Trophoblast cell (in vitro differentiated cells and primary cell): ENCODE data around the gene SLC9C1.

Source experiments
- DNase-seq, 2 donors: peaks; one replicate each; pipeline ENCODE4 v3.0.0-alpha.2; 2016
- H2AFZ ChIP-seq: 2 replicates; pipeline ENCODE4 v1.6.1; 2013; ENCODE audit warnings: low read length, moderate library complexity, mild to moderate bottlenecking; ENCODE audit not compliant: insufficient read depth, poor library complexity
- H2AK5ac ChIP-seq: 2 replicates; pipeline ENCODE4 v1.6.1; 2013; ENCODE audit warnings: mild to moderate bottlenecking, low read length
- H2BK120ac ChIP-seq: 2 replicates; pipeline ENCODE4 v1.6.1; 2013; ENCODE audit warnings: low read length, mild to moderate bottlenecking, moderate library complexity; ENCODE audit not compliant: insufficient read depth, poor library complexity
- H2BK12ac ChIP-seq: 2 replicates; pipeline ENCODE4 v1.6.1; 2013; ENCODE audit warnings: mild to moderate bottlenecking, low read length, moderate library complexity
- H2BK5ac ChIP-seq: 2 replicates; pipeline ENCODE4 v1.6.1; 2013; ENCODE audit warnings: low read length, low read depth, moderate library complexity, mild to moderate bottlenecking; ENCODE audit not compliant: poor library complexity
- H3K14ac ChIP-seq: 2 replicates; pipeline ENCODE4 v1.6.1; 2013; ENCODE audit warnings: mild to moderate bottlenecking, low read length
- H3K18ac ChIP-seq: 2 replicates; pipeline ENCODE4 v1.6.1; 2013; ENCODE audit warnings: mild to moderate bottlenecking, low read length
- H3K23ac ChIP-seq: 2 replicates; pipeline ENCODE4 v1.6.1; 2013; ENCODE audit warnings: low read length
- H3K27ac ChIP-seq: 2 replicates; pipeline ENCODE4 v1.5.1; 2013; ENCODE audit warnings: low read depth, mild to moderate bottlenecking, inconsistent platforms, low read length, moderate library complexity
- H3K27me3 ChIP-seq: 2 replicates; pipeline ENCODE4 v1.6.1; 2013; ENCODE audit warnings: inconsistent platforms, mild to moderate bottlenecking, low read length, moderate library complexity; ENCODE audit not compliant: insufficient read depth
- H3K36me3 ChIP-seq, 2 experiments: 1 replicate in 1 of 2; 2 replicates in 1 of 2; pipeline ENCODE4 v1.6.1; 2013; ENCODE audit warnings: low read length in 2 of 2, mild to moderate bottlenecking in 2 of 2, moderate library complexity in 1 of 2; ENCODE audit not compliant: insufficient read depth in 2 of 2, control insufficient read depth in 1 of 2
- H3K4ac ChIP-seq: 2 replicates; pipeline ENCODE4 v1.6.1; 2013; ENCODE audit warnings: low read depth, mild to moderate bottlenecking, low read length, moderate library complexity
- H3K4me1 ChIP-seq, 2 experiments: 1 replicate in 1 of 2; 2 replicates in 1 of 2; pipeline ENCODE4 v1.6.1; 2013; ENCODE audit warnings: low read length in 2 of 2, mild to moderate bottlenecking in 2 of 2, moderate library complexity in 1 of 2; ENCODE audit not compliant: insufficient read depth in 2 of 2, control insufficient read depth in 1 of 2
- H3K4me2 ChIP-seq: 2 replicates; pipeline ENCODE4 v1.6.1; 2013; ENCODE audit warnings: inconsistent platforms, mild to moderate bottlenecking, low read length, moderate library complexity
- H3K4me3 ChIP-seq: 2 replicates; pipeline ENCODE4 v1.5.1; 2013; ENCODE audit warnings: mild to moderate bottlenecking, low read depth, low read length, inconsistent platforms
- H3K79me1 ChIP-seq: one replicate; pipeline ENCODE4 v1.6.1; 2013; ENCODE audit warnings: low read length
- H3K79me2 ChIP-seq: 2 replicates; pipeline ENCODE4 v1.6.1; 2013; ENCODE audit warnings: low read length, mild to moderate bottlenecking; ENCODE audit not compliant: control insufficient read depth, insufficient read depth, poor library complexity
- H3K9ac ChIP-seq: 2 replicates; pipeline ENCODE4 v1.6.1; 2013; ENCODE audit warnings: mild to moderate bottlenecking, low read length
- H3K9me3 ChIP-seq: 2 replicates; pipeline ENCODE4 v1.6.1; 2013; ENCODE audit warnings: low read depth, mild to moderate bottlenecking, control low read depth, inconsistent platforms, low read length; ENCODE audit not compliant: insufficient read depth
- H4K12ac ChIP-seq: 2 replicates; pipeline ENCODE4 v1.6.1; 2013; ENCODE audit warnings: low read depth, mild to moderate bottlenecking, low read length, moderate library complexity
- H4K8ac ChIP-seq: 2 replicates; pipeline ENCODE4 v1.6.1; 2013; ENCODE audit warnings: low read depth, mild to moderate bottlenecking, low read length, moderate library complexity
- H4K91ac ChIP-seq: one replicate; pipeline ENCODE4 v1.6.1; 2013; ENCODE audit warnings: low read depth, mild to moderate bottlenecking, low read length, moderate library complexity
- WGBS: extraction: QIAGEN DNeasy Blood & Tissue Kit; methylation state at CpG from one replicate; pipeline ENCODE4 v1.1.7; 2013; ENCODE audit warnings: missing lambda C conversion rate; ENCODE audit not compliant: insufficient read length, insufficient coverage; ENCODE audit errors: extremely low coverage; 5-methylcytosine and 5-hydroxymethylcytosine counted together

SLC9C1 gene

GRCh38 chr3:112247350-112247749 lies 46.7 kb downstream of the SLC9C1 start:
- H3K4me3 ChIP-seq: no peak overlapping the region
- H3K27ac ChIP-seq: no peak overlapping the region
- H3K18ac ChIP-seq: no peak overlapping the region
- H4K8ac ChIP-seq: no peak overlapping the region
- no peak overlapping the region for H4K12ac ChIP-seq
- no peaks in the 10 kb centered on the region for H3K79me2 ChIP-seq
- H3K23ac ChIP-seq: no peak overlapping the region
- H2AK5ac ChIP-seq: no peak overlapping the region
- H2BK12ac ChIP-seq: no peak overlapping the region
- no peak overlapping the region for H2AFZ ChIP-seq
- H3K36me3 ChIP-seq: no peaks in the 10 kb centered on the region
- H3K9ac ChIP-seq: no peak overlapping the region
- no peak overlapping the region for H3K4ac ChIP-seq
- no peak overlapping the region for H2BK5ac ChIP-seq
- no peaks in the 10 kb centered on the region for H3K79me1 ChIP-seq
- no CpG with 5 or more reads among the region's 2 CpGs for WGBS
- DNase-seq: no peak
- peaks cover 3% of the 10 kb centered on the region for H3K9me3 ChIP-seq
- no peaks in the 10 kb centered on the region for H3K4me1 ChIP-seq
- H4K91ac ChIP-seq: no peak overlapping the region
- no peak overlapping the region for H3K14ac ChIP-seq
- no peak overlapping the region for H3K4me2 ChIP-seq
- H2BK120ac ChIP-seq: no peak overlapping the region
- H3K27me3 ChIP-seq: no peaks in the 10 kb centered on the region

- no peak overlapping the region for H3K27ac ChIP-seq
- H4K8ac ChIP-seq: no peak overlapping the region
- DNase-seq: no peak
- no CpG with 5 or more reads among the region's 4 CpGs for WGBS
- H3K23ac ChIP-seq: no peak overlapping the region
- no peak overlapping the region for H2BK12ac ChIP-seq
- no peaks in the 10 kb centered on the region for H3K79me2 ChIP-seq
- H3K9ac ChIP-seq: no peak overlapping the region
- H3K79me1 ChIP-seq: no peaks in the 10 kb centered on the region
- no peak overlapping the region for H2AFZ ChIP-seq
- no peak overlapping the region for H2AK5ac ChIP-seq
- H4K12ac ChIP-seq: no peak overlapping the region
- no peak overlapping the region for H3K4me2 ChIP-seq
- no peak overlapping the region for H3K14ac ChIP-seq
- no peak overlapping the region for H3K4ac ChIP-seq
- H2BK120ac ChIP-seq: no peak overlapping the region
- H3K27me3 ChIP-seq: no peaks in the 10 kb centered on the region
- H3K4me3 ChIP-seq: no peak overlapping the region
- no peaks in the 10 kb centered on the region for H3K4me1 ChIP-seq
- no peak overlapping the region for H2BK5ac ChIP-seq
- no peaks in the 10 kb centered on the region for H3K9me3 ChIP-seq
- H3K18ac ChIP-seq: no peak overlapping the region
- H3K36me3 ChIP-seq: no peaks in the 10 kb centered on the region
- H4K91ac ChIP-seq: no peak overlapping the region
Observed at GRCh38 chr3:112233083-112233482, 60.9 kb downstream of the SLC9C1 start.

- Histone ChIP-seq H3K36me3 (no peaks in the 10 kb centered on the region), H3K9me3 (no peaks in the 10 kb centered on the region), H3K27me3 (no peaks in the 10 kb centered on the region), H2AK5ac (no peak overlapping the region), H3K79me2 (no peaks in the 10 kb centered on the region), H3K4ac (no peak overlapping the region), H2BK120ac (no peak overlapping the region), H3K9ac (no peak overlapping the region), H3K4me3 (no peak overlapping the region), H4K91ac (no peak overlapping the region), H3K79me1 (no peaks in the 10 kb centered on the region), H4K12ac (no peak overlapping the region), H3K4me2 (no peak overlapping the region), H3K18ac (no peak overlapping the region), H2AFZ (no peak overlapping the region), H2BK5ac (no peak overlapping the region), H4K8ac (no peak overlapping the region), H3K14ac (no peak overlapping the region), H2BK12ac (no peak overlapping the region), H3K23ac (no peak overlapping the region), H3K27ac (no peak overlapping the region), H3K4me1 (no peaks in the 10 kb centered on the region)
- no CpG with 5 or more reads among the region's 3 CpGs for WGBS
- DNase-seq: no peak
Observed at GRCh38 chr3:112231727-112232126, 62.3 kb downstream of the SLC9C1 start.

GRCh38 chr3:112230033-112230432 lies 64.0 kb downstream of the SLC9C1 start:
- Histone ChIP-seq H2BK5ac (no peak overlapping the region), H3K18ac (no peak overlapping the region), H3K4me3 (no peak overlapping the region), H3K4me2 (no peak overlapping the region), H3K27me3 (no peaks in the 10 kb centered on the region), H4K91ac (no peak overlapping the region), H2BK120ac (no peak overlapping the region), H4K12ac (no peak overlapping the region), H3K79me1 (no peaks in the 10 kb centered on the region), H3K14ac (no peak overlapping the region), H2BK12ac (no peak overlapping the region), H3K9ac (no peak overlapping the region), H3K23ac (no peak overlapping the region), H4K8ac (no peak overlapping the region), H3K79me2 (no peaks in the 10 kb centered on the region), H2AK5ac (no peak overlapping the region), H3K4ac (no peak overlapping the region), H3K36me3 (no peaks in the 10 kb centered on the region), H3K9me3 (no peaks in the 10 kb centered on the region), H2AFZ (no peak overlapping the region), H3K27ac (no peak overlapping the region), H3K4me1 (no peaks in the 10 kb centered on the region)
- no peak for DNase-seq
- WGBS: no CpG with 5 or more reads among the region's 1 CpG
